ENCODE measurements around the gene SOX10.

The SOX10 gene

GRCh38 chr22:37983860-37984791 lies at the start of gene SOX10:
Gene SOX10 (minus strand): TSS chr22:37984555. CDS start chr22:37983784, 771 bp downstream.
- DNase-seq, result no peak

GRCh38 chr22:38033522-38034277 lies 49.3 kb upstream of the SOX10 start:
- DNase-seq, result no peak

GRCh38 chr22:38032681-38033521 lies 48.5 kb upstream of the SOX10 start:
- no peak for DNase-seq

- DNase-seq, result no peak
Measured at GRCh38 chr22:38031491-38031890, 47.1 kb upstream of the SOX10 start.

GRCh38 chr22:38030311-38031133 lies 46.2 kb upstream of the SOX10 start:
- no peak for DNase-seq

- DNase-seq, result no peak
Measured at GRCh38 chr22:38029901-38030300, 45.5 kb upstream of the SOX10 start.

GRCh38 chr22:38029370-38029769 lies 45.0 kb upstream of the SOX10 start:
- no peak for DNase-seq

GRCh38 chr22:38028344-38029130 lies 44.2 kb upstream of the SOX10 start:
- DNase-seq, result no peak

- no peak for DNase-seq
Measured at GRCh38 chr22:38027487-38027886, 43.1 kb upstream of the SOX10 start.

GRCh38 chr22:38026130-38027111 lies 42.1 kb upstream of the SOX10 start:
- no peak for DNase-seq

- no peak for DNase-seq
Measured at GRCh38 chr22:38025514-38025913, 41.2 kb upstream of the SOX10 start.

- no peak for DNase-seq
Measured at GRCh38 chr22:38023045-38023444, 38.7 kb upstream of the SOX10 start.

GRCh38 chr22:38021206-38021605 lies 36.9 kb upstream of the SOX10 start:
- no peak for DNase-seq

- DNase-seq, result no peak
Measured at GRCh38 chr22:38018938-38019827, 34.8 kb upstream of the SOX10 start.

- no peak for DNase-seq
Measured at GRCh38 chr22:38017939-38018885, 33.9 kb upstream of the SOX10 start.

- no peak for DNase-seq
Measured at GRCh38 chr22:38017272-38017920, 33.0 kb upstream of the SOX10 start.

All from NCI-H187 treated with DMSO at 0.1 percent for 48 hours (cell line).